Measurements from ENCODE around the gene GBP2. TPM values are rescaled to one million over a fixed set of nuclear protein-coding genes. Genes with fewer than 3 reads are reported as not detected.

GBP2 gene
- 10 to 100 TPM; 52.7 to 86.6 (median 62.7) TPM for total RNA-seq

- no peaks in the 10 kb centered on the region for H3K9me3 ChIP-seq
- TF ChIP-seq CTCF (IDR thresholded peaks at IDR 0.05) (no peak), POLR2A (IDR thresholded peaks at IDR 0.05) (peak; percentile 28 to 75)
- no peaks in the 10 kb centered on the region for H3K27me3 ChIP-seq
- H3K4me3 ChIP-seq: peak within 1 kb of the TSS; percentile 32 to 59 (median 48)
- peak within 1 kb of the TSS; percentile 70 to 89 (median 82) for H3K27ac ChIP-seq
- peaks cover 0 to 27% (median 0%) of the 10 kb centered on the region in 4 donors for H3K4me1 ChIP-seq
- peaks cover 0 to 8% (median 0%) of the 10 kb centered on the region in 3 donors for H3K36me3 ChIP-seq
- DNase-seq: peak in 1 of 3 donors; percentile 54
These were observed at the start of gene GBP2 for GRCh38 chr1:89125913-89126580. Gene GBP2, minus strand, starts transcription at chr1:89126114. Its CDS starts 4,148 bp downstream, at chr1:89121966.

GRCh38 chr1:89174491-89174890, 48.6 kb upstream of the GBP2 start:
- H3K27me3 ChIP-seq: no peaks in the 10 kb centered on the region
- TF ChIP-seq CTCF (IDR thresholded peaks at IDR 0.05): no peak
- TF ChIP-seq POLR2A (IDR thresholded peaks at IDR 0.05): no peak
- no peaks in the 10 kb centered on the region for H3K4me1 ChIP-seq
- no peak overlapping the region for H3K27ac ChIP-seq
- H3K36me3 ChIP-seq: no peaks in the 10 kb centered on the region
- no peak overlapping the region for H3K4me3 ChIP-seq
- no peaks in the 10 kb centered on the region for H3K9me3 ChIP-seq
- DNase-seq: no peak

- no peak for TF ChIP-seq POLR2A (IDR thresholded peaks at IDR 0.05)
- no peak for TF ChIP-seq CTCF (IDR thresholded peaks at IDR 0.05)
- Histone ChIP-seq H3K27me3 (no peaks in the 10 kb centered on the region), H3K9me3 (no peaks in the 10 kb centered on the region)
These were observed 46.7 kb upstream of the GBP2 start for GRCh38 chr1:89172468-89173143.

GRCh38 chr1:89171067-89171438, 45.1 kb upstream of the GBP2 start:
- no peak overlapping the region for H3K4me3 ChIP-seq
- H3K27me3 ChIP-seq: no peaks in the 10 kb centered on the region
- H3K27ac ChIP-seq: no peak overlapping the region
- H3K9me3 ChIP-seq: no peaks in the 10 kb centered on the region
- H3K36me3 ChIP-seq: no peaks in the 10 kb centered on the region
- no peak for DNase-seq
- TF ChIP-seq CTCF (IDR thresholded peaks at IDR 0.05): no peak
- TF ChIP-seq POLR2A (IDR thresholded peaks at IDR 0.05): no peak
- no peaks in the 10 kb centered on the region for H3K4me1 ChIP-seq

More at GRCh38 chr1:89172468-89173143, 46.7 kb upstream of the GBP2 start:
- no peak for DNase-seq
- Histone ChIP-seq H3K36me3 (no peaks in the 10 kb centered on the region), H3K4me1 (no peaks in the 10 kb centered on the region), H3K27ac (no peak overlapping the region), H3K4me3 (no peak overlapping the region)

- DNase-seq: no peak
- Histone ChIP-seq H3K36me3 (no peaks in the 10 kb centered on the region), H3K4me1 (no peaks in the 10 kb centered on the region), H3K9me3 (no peaks in the 10 kb centered on the region), H3K27ac (no peak overlapping the region), H3K4me3 (no peak overlapping the region), H3K27me3 (no peaks in the 10 kb centered on the region)
- TF ChIP-seq POLR2A (IDR thresholded peaks at IDR 0.05) (no peak), CTCF (IDR thresholded peaks at IDR 0.05) (no peak)
These were observed 44.5 kb upstream of the GBP2 start for GRCh38 chr1:89170170-89171066.

Data from Peyer's patch (tissue), 4 donors.